Neural progenitor cell (in vitro differentiated cells): ENCODE data around the gene NFKBIE.

Experiments
- CTCF ChIP-seq: fragments of 200-600 bp; sonication (generic); IDR thresholded peaks from 2 replicates; pipeline ENCODE4 v1.5.1; 2017; ENCODE audit warnings: antibody characterized with exemption, mild to moderate bottlenecking
- EZH2 ChIP-seq: fragments of 200-600 bp; sonication (generic); IDR thresholded peaks from 2 replicates; pipeline ENCODE4 v1.6.1; 2017; ENCODE audit warnings: antibody characterized with exemption, mild to moderate bottlenecking, moderate library complexity

DNA sequence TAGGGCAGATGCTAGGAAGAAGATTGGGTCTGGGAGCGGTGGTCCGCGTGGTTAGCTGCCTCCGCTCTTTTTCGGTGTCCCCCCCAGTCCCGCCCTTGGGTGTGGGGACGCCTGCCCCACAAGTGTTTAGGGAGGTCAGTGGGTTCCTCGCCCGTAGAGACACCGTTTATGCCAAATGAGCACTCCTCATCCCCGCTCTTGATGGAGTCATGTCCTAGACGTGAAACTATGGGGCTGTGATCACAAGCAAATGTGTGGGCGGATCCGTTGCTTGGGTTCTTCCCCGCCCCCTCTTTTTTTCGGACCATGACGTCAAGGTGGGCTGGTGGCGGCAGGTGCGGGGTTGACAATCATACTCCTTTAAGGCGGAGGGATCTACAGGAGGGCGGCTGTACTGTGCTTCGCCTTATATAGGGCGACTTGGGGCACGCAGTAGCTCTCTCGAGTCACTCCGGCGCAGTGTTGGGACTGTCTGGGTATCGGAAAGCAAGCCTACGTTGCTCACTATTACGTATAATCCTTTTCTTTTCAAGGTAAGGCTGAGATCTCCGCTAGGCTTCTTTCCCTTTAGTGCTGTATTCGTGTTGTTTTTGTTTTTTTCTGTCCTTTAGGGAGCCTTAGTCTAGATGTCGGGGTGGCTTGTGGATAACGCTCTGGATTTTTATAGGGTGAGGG is 18.6 kb downstream of the NFKBIE start, which contains the start of gene HSP90AB1:
- TF ChIP-seq EZH2 = no peak
- no peak for TF ChIP-seq CTCF
